LNCaP clone FGC (cell line): Measurements from ENCODE around the gene PRDX3.
"Not testable (repeated sequence)": the region's sequence is repeated elsewhere in the genome, so short reads cannot be mapped to it uniquely, and the experiment has no call there.

Experiments used
- DNase-seq: peaks from one replicate; pipeline ENCODE4 v3.0.0-alpha.2; 2011; ENCODE audit warnings: low read depth
- H3K4me3 ChIP-seq: 2 replicates; pipeline ENCODE4 v1.5.1; 2011; ENCODE audit warnings: mild to moderate bottlenecking, low read depth, low read length, control low read depth
- TF ChIP-seq, protein P1 (sequence below): IDR thresholded peaks from 2 replicates; pipeline ENCODE4 v1.5.1; 2012; ENCODE audit warnings: mild to moderate bottlenecking; ENCODE audit not compliant: control insufficient read depth, insufficient read depth; ENCODE audit errors: extremely low read depth

The PRDX3 gene

DNA sequence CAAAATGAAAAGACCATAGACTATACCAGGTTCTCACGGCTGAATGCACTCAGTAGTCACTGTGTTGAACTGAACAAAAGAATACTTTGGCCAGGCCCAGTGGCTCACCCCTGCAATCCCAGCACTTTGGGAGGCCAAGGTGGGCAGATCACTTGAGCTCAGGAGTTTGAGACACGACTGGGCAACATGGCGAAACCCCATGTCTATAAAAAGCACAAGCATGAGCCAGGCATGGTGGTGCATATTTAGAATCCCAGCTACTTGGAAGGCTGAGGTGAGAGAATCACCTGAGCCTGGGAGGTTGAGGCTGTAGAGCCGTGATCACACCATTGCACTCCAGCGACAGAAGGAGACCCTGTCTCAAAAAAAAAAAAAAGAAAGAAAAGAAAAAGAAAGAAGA is 25.6 kb downstream of the PRDX3 start:
- no peak for DNase-seq
- TF ChIP-seq, protein P1, sequence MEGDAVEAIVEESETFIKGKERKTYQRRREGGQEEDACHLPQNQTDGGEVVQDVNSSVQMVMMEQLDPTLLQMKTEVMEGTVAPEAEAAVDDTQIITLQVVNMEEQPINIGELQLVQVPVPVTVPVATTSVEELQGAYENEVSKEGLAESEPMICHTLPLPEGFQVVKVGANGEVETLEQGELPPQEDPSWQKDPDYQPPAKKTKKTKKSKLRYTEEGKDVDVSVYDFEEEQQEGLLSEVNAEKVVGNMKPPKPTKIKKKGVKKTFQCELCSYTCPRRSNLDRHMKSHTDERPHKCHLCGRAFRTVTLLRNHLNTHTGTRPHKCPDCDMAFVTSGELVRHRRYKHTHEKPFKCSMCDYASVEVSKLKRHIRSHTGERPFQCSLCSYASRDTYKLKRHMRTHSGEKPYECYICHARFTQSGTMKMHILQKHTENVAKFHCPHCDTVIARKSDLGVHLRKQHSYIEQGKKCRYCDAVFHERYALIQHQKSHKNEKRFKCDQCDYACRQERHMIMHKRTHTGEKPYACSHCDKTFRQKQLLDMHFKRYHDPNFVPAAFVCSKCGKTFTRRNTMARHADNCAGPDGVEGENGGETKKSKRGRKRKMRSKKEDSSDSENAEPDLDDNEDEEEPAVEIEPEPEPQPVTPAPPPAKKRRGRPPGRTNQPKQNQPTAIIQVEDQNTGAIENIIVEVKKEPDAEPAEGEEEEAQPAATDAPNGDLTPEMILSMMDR, result no peak
- no peak overlapping the region for H3K4me3 ChIP-seq

DNA sequence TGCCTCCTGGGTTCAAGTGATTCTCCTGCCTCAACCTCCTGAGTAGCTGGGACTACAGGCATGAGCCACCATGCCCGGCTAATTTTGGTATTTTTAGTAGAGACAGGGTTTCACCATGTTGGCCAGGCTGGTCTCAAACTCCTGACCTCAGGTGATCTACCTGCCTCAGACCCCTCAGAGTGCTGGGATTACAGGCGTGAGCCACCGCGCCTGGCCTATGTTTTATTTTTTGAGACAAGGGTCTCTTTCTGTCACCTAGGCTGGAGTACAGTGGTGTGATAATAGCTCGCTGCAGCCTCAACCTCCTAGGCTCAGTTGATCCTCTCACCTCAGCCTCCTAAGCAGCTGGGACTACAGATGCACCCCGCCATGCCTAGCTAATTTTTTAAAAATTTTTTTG is 27.0 kb downstream of the PRDX3 start:
- DNase-seq, H3K4me3 ChIP-seq: not testable (repeated sequence)

GRCh38 chr10:119149729-119150128 is 28.9 kb downstream of the PRDX3 start:
- TF ChIP-seq, protein P1, result peak; percentile 3; the same call in 1 of the 2 replicates
- no peak for DNase-seq
- no peak overlapping the region for H3K4me3 ChIP-seq

DNA sequence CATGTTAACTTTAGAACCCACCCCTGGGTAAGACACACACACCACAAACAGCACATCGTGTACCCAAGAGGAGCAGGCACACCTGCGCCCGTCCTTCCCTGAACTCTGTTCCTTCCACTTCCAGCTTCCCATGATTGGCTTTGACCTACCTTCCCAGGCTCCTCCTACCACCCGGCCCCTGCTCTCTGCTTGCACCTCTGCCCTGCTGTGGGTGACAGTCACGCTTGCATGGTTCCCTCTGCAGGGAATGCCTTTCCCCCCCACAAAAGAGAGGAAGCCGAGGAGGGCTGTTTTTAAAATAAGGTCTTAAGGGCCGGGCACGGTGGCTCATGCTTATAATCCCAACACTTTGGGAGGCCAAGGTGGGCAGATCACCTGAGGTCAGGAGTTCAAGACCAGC is 29.5 kb downstream of the PRDX3 start:
- DNase-seq, result no peak
- TF ChIP-seq, protein P1, result no peak
- H3K4me3 ChIP-seq, result no peak overlapping the region

GRCh38 chr10:119143657-119144056 is 35.0 kb downstream of the PRDX3 start:
- no peak for DNase-seq
- H3K4me3 ChIP-seq, result no peak overlapping the region

DNA sequence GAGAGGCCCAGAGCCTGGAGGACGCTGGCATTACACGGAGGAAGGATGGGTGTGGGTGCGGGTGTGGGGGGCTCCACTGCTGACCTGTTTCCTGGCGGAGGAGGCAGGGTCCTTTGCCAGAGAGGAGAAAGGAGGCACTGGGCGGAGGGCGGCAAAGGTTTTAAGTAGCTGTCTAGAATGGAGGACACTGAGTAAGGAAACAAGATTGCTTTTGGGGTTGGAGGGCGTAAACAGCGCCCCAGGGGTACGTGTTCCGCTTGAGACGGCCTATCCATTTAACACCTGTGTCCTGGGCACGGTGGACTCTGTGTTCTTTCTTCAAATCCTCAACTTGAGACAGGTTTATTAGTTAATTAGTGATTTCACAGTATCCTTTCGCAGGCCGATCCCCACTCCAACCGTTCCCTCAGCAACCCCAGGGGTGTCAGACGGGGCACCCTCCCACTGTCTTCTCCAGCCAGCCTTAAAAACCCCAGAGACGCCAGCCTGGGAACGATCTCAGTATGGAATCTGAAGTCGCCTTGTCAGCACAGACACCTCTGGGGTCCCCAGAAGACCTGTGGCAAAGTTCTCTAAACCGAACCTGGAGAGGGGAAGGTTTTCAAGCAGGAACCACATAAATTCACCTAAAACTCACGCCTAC is 37.9 kb downstream of the PRDX3 start:
- H3K4me3 ChIP-seq, result no peak overlapping the region
- TF ChIP-seq, protein P1, result no peak
- DNase-seq, result no peak

More at GRCh38 chr10:119143657-119144056, 35.0 kb downstream of the PRDX3 start:
- TF ChIP-seq, protein P1, result no peak

DNA sequence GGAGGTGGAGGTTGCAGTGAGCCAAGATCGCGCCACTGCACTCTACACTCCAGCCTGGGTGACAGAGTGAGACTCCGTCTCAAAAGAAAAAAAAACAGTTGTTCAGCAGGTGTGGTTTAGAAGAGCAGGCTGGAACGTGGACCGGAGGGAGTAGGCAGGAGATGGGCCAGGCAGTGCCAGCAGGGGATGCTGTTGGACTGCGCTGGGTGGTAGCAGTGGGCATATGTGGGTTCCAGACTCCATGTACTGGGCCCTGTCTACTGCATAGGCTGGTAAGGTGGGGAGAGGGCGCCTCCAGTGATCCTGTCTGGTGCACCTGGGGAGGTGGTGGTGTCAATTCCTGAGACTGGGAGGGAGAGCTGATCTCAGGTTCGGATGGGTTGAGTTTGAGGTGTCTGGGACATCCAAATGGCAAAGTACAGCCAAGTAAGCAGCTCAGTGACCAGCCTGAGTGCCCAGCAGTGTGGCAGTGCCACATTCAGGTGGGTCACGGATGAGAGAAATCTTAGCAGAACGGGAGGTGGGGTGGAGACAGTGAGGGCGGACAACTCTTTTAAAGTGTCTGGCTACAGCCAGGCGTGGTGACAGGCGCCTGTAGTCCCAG is 39.0 kb downstream of the PRDX3 start:
- no peak for DNase-seq

More for the DNA sequence above, 39.0 kb downstream of the PRDX3 start:
- TF ChIP-seq, protein P1, result no peak
- no peak overlapping the region for H3K4me3 ChIP-seq
